Transverse colon (tissue), 4 donors: ENCODE results near the gene GDPD5. TPM values are rescaled to one million over a fixed set of nuclear protein-coding genes. Genes with fewer than 3 reads are reported as not detected.

Experiments
- DNase-seq: peaks from one replicate; pipeline ENCODE4 v3.0.0-alpha.2; 2019
- H3K27ac ChIP-seq, 4 donors: fragments of 200-600 bp; sonication (generic); 2 replicates each; pipeline ENCODE4 v1.5.1; 2016 to 2018; ENCODE audit warnings: inconsistent platforms in 4 of 4
- H3K27me3 ChIP-seq: fragments of 200-600 bp; sonication (generic); 2 replicates; pipeline ENCODE4 v1.5.1; 2017; ENCODE audit warnings: inconsistent platforms
- H3K36me3 ChIP-seq, 4 donors: fragments of 200-600 bp; sonication (generic); 2 replicates each; pipeline ENCODE4 v1.5.1; 2017 to 2019; ENCODE audit warnings: inconsistent platforms in 4 of 4
- H3K4me1 ChIP-seq, 4 donors: fragments of 200-600 bp; sonication (generic); 2 replicates each; pipeline ENCODE4 v1.5.1; 2017 to 2020; ENCODE audit warnings: inconsistent platforms in 4 of 4
- H3K4me3 ChIP-seq, 4 donors: fragments of 200-600 bp; sonication (generic); 1 replicate in 1 of 4; 2 replicates in 3 of 4; pipeline versions ENCODE4 v1.5.1 to v1.6.1; 2017 to 2019; ENCODE audit warnings: inconsistent platforms in 4 of 4
- H3K9me3 ChIP-seq, 2 donors: fragments of 200-600 bp; sonication (generic); 2 replicates each; pipeline ENCODE4 v1.5.1; 2017 to 2019; ENCODE audit warnings: inconsistent platforms in 2 of 2
- CTCF ChIP-seq, 5 experiments: fragments of 200-600 bp in 3 of 5; fragments of 450-650 bp in 2 of 5; sonication (generic) in 3 of 5; IDR thresholded peaks; 1 replicate in 2 of 5; 2 replicates in 3 of 5; pipeline ENCODE4 v1.5.1; 2016 to 2017; ENCODE audit warnings: antibody characterized with exemption in 5 of 5, inconsistent platforms in 3 of 5, mild to moderate bottlenecking in 2 of 5, moderate library complexity in 1 of 5
- EP300 ChIP-seq: sonication (generic); formaldehyde crosslinking; IDR thresholded peaks from one replicate; pipeline ENCODE4 v1.6.1; 2017; ENCODE audit warnings: antibody characterized with exemption, low read depth
- POLR2A ChIP-seq: fragments of 450-650 bp; IDR thresholded peaks from one replicate; pipeline ENCODE4 v1.6.1; 2016; ENCODE audit warnings: antibody characterized with exemption, mild to moderate bottlenecking, moderate library complexity
- POLR2AphosphoS5 ChIP-seq, 3 donors: sonication (generic); formaldehyde crosslinking; IDR thresholded peaks; one replicate each; pipeline ENCODE4 v1.6.1; 2016; ENCODE audit warnings: antibody characterized with exemption in 3 of 3
- WGBS, 2 donors: methylation state at CpG; one replicate each; pipeline ENCODE4 v1.1.5; 2018; ENCODE audit warnings: low coverage in 1 of 2; 5-methylcytosine and 5-hydroxymethylcytosine counted together
- in situ Hi-C, 4 donors: fragments of 200-750 bp; cut with MboI; loops; one replicate each; pipeline versions ENCODE4 v1.15.0 to v1.15.1; 2017; ENCODE audit warnings: low sequenced_read_pairs in 3 of 4, low pct_ligation_motif_present in 1 of 4, low pct_unique_long_range_greater_than_20kb in 1 of 4
- intact Hi-C: fragments of 100-400 bp; cut with DNase I; formaldehyde crosslinking; loops from one replicate; pipeline ENCODE4 v1.15.1; 2023; ENCODE audit warnings: low total_unique reads
- total RNA-seq, 4 donors: library from RNA; depleted of rRNA; stranded (reverse); fragments of >200 nt; gene quantifications; one replicate each; pipeline ENCODE4 v1.1.0, GENCODE V29; 2016

GDPD5 gene
- total RNA-seq, 4 donors from 2014 or later = 3.7 to 10.1 (median 7.1) TPM; not detected in 1

- 88 to 96% methylated on average over 4 to 7 of the region's 7 CpGs for WGBS, 2 donors
- H3K4me3 ChIP-seq = no peak overlapping the region
- no peaks in the 10 kb centered on the region for H3K27me3 ChIP-seq
- TF ChIP-seq CTCF (IDR thresholded peaks at IDR 0.05) = no peak
- no peak for TF ChIP-seq POLR2A
- TF ChIP-seq EP300 = no peak
- TF ChIP-seq POLR2AphosphoS5 (IDR thresholded peaks at IDR 0.05) = no peak
- in situ Hi-C loops (no loop called here), intact Hi-C loops (no loop called here)
- H3K27ac ChIP-seq = no peak overlapping the region
- no peaks in the 10 kb centered on the region for H3K9me3 ChIP-seq
- DNase-seq = no peak
- no peaks in the 10 kb centered on the region for H3K4me1 ChIP-seq
- H3K36me3 ChIP-seq = no peaks in the 10 kb centered on the region
These were observed 8.9 kb downstream of the GDPD5 start for GRCh38 chr11:75516886-75517285.

GRCh38 chr11:75516140-75516539 is 9.6 kb downstream of the GDPD5 start:
- 97% methylated on average over 3 of the region's 3 CpGs; no CpG with 5 or more reads in 1 of the 2 donors for WGBS, 2 donors
- in situ Hi-C loops = no loop called here

GRCh38 chr11:75514596-75514995 is 11.1 kb downstream of the GDPD5 start:
- Histone ChIP-seq H3K4me3 (no peak overlapping the region), H3K9me3 (no peaks in the 10 kb centered on the region), H3K4me1 (no peaks in the 10 kb centered on the region), H3K36me3 (no peaks in the 10 kb centered on the region), H3K27ac (no peak overlapping the region), H3K27me3 (no peaks in the 10 kb centered on the region)
- TF ChIP-seq EP300 (no peak), POLR2AphosphoS5 (IDR thresholded peaks at IDR 0.05) (no peak), CTCF (IDR thresholded peaks at IDR 0.05) (no peak), POLR2A (no peak)
- intact Hi-C loops (no loop called here), in situ Hi-C loops (no loop called here)
- no peak for DNase-seq

More at GRCh38 chr11:75516140-75516539, 9.6 kb downstream of the GDPD5 start:
- TF ChIP-seq EP300 (no peak), POLR2AphosphoS5 (IDR thresholded peaks at IDR 0.05) (no peak), POLR2A (no peak), CTCF (IDR thresholded peaks at IDR 0.05) (no peak)
- intact Hi-C loops = no loop called here
- Histone ChIP-seq H3K9me3 (no peaks in the 10 kb centered on the region), H3K27ac (no peak overlapping the region), H3K4me1 (no peaks in the 10 kb centered on the region), H3K4me3 (no peak overlapping the region), H3K27me3 (no peaks in the 10 kb centered on the region), H3K36me3 (no peaks in the 10 kb centered on the region)
- no peak for DNase-seq

- H3K4me1 ChIP-seq = no peaks in the 10 kb centered on the region
- in situ Hi-C loops (no loop called here), intact Hi-C loops (no loop called here)
- 43% methylated on average over 5 of the region's 5 CpGs; no CpG with 5 or more reads in 1 of the 2 donors for WGBS, 2 donors
- no peak for TF ChIP-seq POLR2A
- no peak for TF ChIP-seq POLR2AphosphoS5 (IDR thresholded peaks at IDR 0.05)
- TF ChIP-seq EP300 = no peak
- TF ChIP-seq CTCF (IDR thresholded peaks at IDR 0.05) = no peak
- H3K4me3 ChIP-seq = no peak overlapping the region
- no peak for DNase-seq
- no peaks in the 10 kb centered on the region for H3K9me3 ChIP-seq
- H3K27ac ChIP-seq = no peak overlapping the region
- H3K36me3 ChIP-seq = no peaks in the 10 kb centered on the region
- no peaks in the 10 kb centered on the region for H3K27me3 ChIP-seq
These were observed 12.5 kb downstream of the GDPD5 start for GRCh38 chr11:75513250-75513649.
